ENCODE results near the gene PTPRCAP.
A peak's percentile ranks its signal among the peaks of the same experiment; 100 is the strongest.
"Not testable (repeated sequence)": the region's sequence is repeated elsewhere in the genome, so short reads cannot be mapped to it uniquely, and the experiment has no call there.

PTPRCAP gene

DNA sequence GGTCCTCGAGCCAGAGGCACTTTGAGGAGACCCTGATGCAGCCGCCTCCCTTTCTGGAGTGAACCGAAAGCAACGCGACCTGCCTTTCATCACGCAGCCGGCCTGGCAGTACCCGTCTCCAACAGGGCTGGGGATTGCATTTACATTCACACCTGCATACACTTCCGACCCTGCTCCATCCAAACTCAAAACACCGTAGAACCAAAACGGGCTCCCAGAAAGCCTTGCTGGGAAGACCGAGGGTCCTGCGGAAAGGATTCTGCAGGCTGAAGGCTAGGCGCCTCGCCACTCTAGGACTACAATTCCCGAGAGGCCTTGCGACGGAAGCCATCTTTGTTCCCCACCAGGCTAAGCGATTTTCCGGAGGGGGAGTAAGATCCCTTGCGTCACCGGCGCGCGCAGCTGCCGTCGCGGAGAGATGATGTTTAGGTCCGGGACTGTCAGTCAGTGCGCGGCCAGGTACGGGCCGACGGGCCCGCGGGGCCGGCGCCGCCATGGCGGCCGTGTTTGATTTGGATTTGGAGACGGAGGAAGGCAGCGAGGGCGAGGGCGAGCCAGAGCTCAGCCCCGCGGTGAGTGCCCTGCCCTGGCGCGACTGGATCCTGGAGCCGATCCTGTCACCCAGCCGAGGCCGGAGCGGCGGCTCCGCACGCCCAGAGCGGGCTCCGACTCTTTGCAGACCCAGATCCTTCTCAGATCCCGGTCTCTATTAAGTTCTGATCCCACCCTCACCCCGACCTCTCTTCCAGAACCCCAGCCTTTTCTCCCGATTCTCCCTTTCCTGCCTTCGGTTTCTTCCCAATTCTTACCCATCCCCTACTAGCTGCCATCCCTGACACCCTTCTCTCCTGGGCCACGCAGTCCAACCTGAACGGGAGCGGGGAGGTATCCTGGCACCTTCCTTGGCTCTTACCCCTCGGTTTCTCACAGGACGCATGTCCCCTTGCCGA, 9.2 kb downstream of the PTPRCAP start, which contains the start of gene RPS6KB2:
RPS6KB2 (plus strand) TSS at position 443 of the 950 bp plus-strand sequence; CDS start at position 495, 52 bp downstream.
- peak; percentile 98 for DNase-seq (ENCODE audit: low read depth)
- TF ChIP-seq, protein P1, sequence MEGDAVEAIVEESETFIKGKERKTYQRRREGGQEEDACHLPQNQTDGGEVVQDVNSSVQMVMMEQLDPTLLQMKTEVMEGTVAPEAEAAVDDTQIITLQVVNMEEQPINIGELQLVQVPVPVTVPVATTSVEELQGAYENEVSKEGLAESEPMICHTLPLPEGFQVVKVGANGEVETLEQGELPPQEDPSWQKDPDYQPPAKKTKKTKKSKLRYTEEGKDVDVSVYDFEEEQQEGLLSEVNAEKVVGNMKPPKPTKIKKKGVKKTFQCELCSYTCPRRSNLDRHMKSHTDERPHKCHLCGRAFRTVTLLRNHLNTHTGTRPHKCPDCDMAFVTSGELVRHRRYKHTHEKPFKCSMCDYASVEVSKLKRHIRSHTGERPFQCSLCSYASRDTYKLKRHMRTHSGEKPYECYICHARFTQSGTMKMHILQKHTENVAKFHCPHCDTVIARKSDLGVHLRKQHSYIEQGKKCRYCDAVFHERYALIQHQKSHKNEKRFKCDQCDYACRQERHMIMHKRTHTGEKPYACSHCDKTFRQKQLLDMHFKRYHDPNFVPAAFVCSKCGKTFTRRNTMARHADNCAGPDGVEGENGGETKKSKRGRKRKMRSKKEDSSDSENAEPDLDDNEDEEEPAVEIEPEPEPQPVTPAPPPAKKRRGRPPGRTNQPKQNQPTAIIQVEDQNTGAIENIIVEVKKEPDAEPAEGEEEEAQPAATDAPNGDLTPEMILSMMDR (IDR thresholded peaks at IDR 0.05; ENCODE audit: insufficient read depth, low read depth, low read length, missing control alignments), result no peak
- H3K4me3 ChIP-seq (ENCODE audit: low read length), result peak within 1 kb of the TSS; percentile 99

DNA sequence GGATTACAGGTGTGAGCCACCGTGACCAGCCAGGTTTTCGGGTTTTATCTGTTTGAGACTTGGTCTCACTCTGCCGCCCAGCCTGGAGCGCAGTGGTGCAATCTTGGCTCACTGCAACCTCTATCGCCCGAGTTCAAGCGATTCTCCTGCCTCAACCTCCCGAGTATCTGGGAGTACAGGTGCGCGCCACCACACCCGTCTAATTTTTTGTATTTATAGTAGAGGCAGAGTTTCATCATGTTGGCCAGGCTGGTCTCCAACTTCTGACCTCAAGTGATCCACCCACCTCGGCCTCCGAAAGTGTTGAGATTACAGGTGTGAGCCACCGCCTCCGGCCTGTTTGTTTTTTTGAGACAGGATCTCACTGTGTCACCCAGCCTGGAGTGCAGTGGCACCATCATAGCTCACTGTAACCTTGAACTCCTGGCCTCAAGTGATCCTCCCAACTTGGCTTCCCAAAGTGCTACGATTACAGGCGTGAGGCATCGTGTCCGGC, 10.1 kb downstream of the PTPRCAP start:
- DNase-seq (ENCODE audit: low read depth), result not testable (repeated sequence)

DNA sequence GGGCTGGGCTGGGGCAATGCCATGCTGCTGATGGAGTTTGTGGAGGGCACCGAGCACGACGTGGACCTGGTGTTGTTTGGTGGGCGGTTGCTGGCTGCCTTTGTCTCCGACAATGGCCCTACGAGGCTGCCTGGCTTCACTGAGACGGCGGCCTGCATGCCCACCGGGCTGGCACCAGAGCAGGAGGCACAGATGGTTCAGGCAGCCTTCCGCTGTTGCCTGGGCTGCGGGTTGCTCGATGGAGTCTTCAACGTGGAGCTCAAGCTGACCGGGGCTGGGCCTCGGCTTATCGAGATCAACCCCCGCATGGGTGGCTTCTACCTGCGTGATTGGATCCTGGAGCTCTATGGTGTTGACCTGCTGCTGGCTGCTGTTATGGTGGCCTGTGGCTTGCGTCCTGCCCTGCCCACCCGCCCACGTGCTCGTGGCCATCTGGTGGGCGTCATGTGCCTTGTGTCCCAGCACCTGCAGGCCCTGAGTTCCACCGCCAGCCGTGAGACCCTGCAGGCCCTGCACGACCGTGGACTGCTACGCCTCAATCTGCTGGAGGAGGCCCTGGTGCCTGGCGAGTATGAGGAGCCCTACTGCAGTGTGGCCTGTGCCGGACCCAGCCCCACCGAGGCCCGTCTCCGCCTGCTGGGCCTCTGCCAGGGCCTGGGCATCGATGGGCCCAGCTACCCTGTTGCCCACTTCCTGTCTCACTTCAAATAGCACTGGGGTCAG, 13.4 kb downstream of the PTPRCAP start:
- no peak overlapping the region for H3K4me3 ChIP-seq (ENCODE audit: low read length)
- TF ChIP-seq, protein P1 (IDR thresholded peaks at IDR 0.05; ENCODE audit: insufficient read depth, low read depth, low read length, missing control alignments), result no peak
- DNase-seq (ENCODE audit: low read depth), result no peak

More for the DNA sequence above, 10.1 kb downstream of the PTPRCAP start:
- peak overlapping the region; percentile 99 for H3K4me3 ChIP-seq (ENCODE audit: low read length)

DNA sequence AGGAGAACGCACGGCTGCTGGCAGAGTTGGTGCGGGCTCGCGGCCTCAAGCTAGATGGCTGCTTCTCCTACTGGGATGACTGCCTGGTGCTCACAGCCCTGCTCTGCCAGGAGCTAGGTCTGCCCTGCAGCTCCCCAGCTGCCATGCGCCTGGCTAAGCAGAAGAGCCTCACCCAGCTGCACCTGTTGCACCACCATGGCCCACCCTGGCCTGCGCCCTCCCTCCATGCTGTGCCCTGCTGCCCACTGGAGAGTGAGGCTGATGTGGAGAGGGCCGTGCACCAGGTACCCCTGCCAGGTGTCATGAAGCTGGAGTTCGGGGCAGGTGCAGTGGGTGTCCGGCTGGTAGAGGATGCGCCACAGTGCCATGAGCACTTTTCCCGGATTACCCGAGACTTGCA, 14.0 kb downstream of the PTPRCAP start:
- no peak for DNase-seq (ENCODE audit: low read depth)
- TF ChIP-seq, protein P1 (IDR thresholded peaks at IDR 0.05; ENCODE audit: insufficient read depth, low read depth, low read length, missing control alignments), result no peak
- H3K4me3 ChIP-seq (ENCODE audit: low read length), result no peak overlapping the region

DNA sequence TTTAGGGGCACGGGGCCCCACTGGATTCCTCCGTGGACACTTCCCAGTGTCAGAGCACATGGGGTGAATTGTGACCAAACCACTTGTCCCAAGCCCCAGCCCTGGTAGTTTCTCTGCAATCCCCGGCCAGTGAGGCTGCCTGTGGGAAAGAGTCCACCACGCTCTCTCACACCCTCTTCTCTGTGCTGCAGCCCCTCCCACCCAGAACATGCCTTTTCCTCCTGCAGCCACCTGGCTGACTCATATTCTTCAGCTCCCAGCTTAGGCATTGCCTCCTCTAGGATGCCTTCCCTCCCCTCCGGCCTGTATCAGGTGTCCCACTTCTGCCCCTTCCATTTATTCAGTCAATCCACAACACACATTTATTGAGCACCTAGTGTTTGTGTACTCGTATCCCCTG, 14.6 kb downstream of the PTPRCAP start:
- TF ChIP-seq, protein P1 (IDR thresholded peaks at IDR 0.05; ENCODE audit: insufficient read depth, low read depth, low read length, missing control alignments), result no peak
- DNase-seq (ENCODE audit: low read depth), result peak; percentile 89
- no peak overlapping the region for H3K4me3 ChIP-seq (ENCODE audit: low read length)

DNA sequence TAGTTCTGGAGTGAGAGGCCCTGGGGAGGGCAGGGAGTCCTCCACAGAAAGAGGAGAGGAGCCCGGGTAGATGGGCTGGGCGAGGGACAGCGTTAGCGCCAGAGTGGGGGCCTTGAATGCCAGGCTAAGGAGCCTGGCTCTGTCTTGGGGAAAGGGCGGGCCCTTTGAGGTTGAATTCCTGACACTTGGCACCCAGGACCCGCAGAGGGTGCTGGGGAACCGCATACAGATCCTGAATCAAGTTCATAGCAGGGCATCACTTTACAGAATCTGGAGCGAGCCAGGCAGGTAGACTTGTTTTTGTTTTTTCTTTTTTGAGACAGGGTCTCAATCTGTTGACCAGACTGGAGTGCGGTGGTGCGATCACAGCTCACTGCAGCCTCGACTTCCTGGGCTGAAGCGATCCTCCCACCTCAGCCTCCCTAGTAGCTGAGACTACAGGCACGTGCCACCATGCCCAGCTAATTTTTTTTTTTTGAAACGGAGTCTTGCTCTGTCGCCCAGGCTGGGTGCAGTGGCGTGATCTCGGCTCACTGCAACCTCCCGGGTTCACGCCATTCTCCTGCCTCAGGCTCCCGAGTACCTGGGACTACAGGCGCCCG, 16.0 kb downstream of the PTPRCAP start:
- TF ChIP-seq, protein P1 (IDR thresholded peaks at IDR 0.05; ENCODE audit: insufficient read depth, low read depth, low read length, missing control alignments), result no peak
- DNase-seq (ENCODE audit: low read depth), result no peak
- peak overlapping the region; percentile 9 for H3K4me3 ChIP-seq (ENCODE audit: low read length)
